ENCODE data around the gene PRSS21.

PRSS21 gene

DNA sequence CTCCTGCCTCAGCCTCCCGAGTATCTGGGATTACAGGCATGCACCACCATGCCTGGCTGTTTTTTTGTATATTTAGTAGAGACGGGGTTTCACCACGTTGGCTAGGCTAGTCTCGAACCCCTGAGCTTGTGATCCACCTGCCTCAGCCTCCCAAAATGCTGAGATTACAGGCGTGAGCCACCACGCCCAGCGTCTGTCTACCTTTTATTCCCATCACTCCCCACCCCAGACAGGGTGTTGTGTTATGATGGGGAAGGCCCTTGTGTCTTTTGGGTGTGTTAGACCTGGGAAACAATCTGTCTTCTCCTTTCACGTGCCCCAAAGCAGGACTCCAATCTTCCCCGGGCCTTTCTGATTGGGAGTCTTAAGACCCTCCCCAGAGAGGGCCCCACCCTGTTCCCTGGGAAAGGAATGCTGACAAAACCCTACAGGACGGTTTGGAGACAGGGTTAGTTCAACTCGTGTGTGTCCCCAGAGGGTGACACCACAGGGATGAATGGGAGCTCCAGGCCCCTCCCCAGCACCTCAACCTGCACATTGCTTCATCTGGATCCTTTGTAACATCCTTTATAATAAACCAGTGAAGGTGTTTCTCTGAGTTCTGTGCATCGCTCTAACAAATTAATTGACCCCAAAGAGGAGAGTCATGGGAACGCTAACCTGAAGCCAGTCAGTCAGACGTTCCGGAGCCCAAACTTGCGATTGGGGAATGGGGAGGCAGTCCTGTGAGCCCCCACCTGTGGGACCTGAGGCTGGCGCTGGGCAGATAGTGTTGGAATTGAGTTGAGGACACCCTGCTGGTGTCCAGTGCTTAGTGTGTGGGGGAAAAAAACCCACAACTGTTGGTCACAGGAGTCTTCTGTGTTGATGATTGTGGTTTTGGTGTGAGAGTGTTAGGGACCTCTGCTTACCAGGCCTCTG is 36.8 kb upstream of the PRSS21 start:
- DNase-seq (ENCODE audit: low spot score), result no peak

DNA sequence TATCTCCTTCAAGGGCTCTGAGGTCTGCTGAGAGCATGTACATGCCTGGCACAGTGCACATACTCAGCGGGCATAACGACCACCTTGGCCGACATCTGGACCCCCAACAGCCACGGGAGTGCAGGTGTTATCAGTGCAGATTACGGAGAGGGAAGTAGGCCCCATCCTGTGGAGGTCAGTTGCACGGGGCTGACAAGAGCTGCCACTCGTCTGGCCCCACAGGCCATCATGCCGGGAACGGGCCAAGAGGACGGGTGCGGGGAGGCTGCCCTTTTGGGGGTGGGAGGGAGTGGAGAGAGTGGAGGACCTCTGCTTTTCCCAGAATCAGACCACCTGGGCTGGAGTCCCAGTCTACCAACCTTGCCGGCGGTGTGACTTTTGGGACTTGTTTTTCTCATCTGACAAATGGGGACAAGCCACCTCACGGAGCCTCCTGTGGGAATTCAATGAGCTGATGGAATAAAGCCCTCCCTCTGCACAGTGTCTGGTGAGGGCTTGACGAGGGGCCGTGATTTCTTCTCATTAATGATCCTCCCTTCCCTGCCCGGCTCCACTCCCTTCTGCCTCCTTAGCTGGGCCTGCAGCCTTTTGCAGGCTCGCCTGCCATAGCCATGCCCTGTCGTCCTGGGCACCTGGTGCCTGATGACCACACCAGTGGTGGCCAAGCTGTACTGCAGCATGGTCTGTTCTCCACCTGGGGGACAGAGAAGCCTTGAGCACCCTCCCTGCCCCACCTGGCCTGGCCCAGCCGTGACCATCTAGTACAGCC is 34.3 kb upstream of the PRSS21 start:
- no peak for DNase-seq (ENCODE audit: low spot score)

DNA sequence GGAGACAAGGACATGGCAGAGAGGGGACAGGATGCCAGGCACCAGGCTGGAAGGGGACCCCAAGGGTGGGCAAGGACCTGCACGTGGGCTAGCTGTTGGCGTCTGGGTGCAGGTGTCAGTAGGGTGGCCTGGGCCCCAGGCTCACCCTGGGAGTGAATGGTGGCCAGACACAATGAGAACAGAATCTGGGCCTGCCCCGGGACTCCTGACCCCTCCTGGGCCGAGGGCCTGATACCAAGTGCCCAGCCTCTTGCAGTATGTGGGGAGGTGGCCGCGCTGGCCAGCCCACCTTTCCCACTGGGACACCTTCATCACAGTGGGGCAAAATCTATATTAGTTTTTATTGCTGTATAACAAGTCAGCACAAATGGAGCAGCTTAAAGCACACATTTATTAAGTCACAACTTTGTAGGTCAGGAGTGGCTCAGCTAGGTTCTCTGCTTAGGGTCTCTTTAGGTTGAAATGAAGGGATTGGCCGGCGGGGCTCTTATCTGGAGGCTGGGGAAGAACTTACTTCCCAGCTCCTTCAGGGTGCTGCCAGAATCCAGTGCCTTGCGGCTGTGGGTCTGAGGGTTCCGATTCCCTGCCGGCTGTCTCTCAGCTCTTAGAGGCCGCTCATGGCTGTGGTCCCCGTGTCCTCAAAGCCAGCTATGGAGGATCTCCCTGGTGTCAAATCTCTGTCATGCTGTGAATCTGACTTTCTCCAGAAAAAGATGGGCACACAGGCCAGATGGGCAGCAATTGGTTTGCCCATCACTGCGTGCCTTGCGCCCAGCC is 33.3 kb upstream of the PRSS21 start:
- DNase-seq (ENCODE audit: low spot score), result no peak

DNA sequence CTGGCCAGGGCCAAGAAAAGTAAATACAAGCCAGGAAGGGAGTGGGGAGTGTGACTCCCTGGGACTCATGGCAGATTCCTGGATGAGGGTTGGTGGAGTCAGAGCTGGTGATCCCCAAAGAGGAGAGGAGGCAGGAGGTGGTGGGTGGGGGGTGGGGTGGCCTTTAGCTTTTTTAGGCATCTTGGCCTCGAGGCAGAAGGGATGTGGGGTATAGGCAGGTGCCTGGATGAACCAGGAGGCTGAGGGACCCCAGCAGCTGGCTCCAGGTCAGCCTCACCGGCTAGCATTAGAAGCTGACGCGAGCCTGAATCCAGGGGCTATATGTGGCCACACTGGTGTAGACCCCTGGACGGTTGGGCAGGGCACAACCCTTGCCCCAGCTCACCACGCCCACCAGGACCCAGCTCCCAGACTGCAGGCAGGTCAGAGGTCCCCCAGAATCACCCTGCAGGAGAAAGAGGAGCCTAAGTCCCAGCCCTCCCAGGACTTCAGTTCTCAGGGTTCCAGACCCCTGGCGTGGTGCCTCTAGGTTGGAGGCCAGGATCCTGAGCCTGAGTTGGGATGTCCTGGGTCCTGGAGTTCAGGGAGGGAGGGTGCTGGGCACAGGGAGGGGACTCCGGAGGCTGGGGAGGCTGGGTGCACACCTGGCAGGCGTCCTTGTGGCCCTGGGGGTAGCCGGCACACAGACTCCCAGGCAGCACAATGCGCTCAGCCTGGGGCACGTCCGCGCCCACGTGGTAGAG is 32.5 kb upstream of the PRSS21 start:
- DNase-seq (ENCODE audit: low spot score), result no peak

DNA sequence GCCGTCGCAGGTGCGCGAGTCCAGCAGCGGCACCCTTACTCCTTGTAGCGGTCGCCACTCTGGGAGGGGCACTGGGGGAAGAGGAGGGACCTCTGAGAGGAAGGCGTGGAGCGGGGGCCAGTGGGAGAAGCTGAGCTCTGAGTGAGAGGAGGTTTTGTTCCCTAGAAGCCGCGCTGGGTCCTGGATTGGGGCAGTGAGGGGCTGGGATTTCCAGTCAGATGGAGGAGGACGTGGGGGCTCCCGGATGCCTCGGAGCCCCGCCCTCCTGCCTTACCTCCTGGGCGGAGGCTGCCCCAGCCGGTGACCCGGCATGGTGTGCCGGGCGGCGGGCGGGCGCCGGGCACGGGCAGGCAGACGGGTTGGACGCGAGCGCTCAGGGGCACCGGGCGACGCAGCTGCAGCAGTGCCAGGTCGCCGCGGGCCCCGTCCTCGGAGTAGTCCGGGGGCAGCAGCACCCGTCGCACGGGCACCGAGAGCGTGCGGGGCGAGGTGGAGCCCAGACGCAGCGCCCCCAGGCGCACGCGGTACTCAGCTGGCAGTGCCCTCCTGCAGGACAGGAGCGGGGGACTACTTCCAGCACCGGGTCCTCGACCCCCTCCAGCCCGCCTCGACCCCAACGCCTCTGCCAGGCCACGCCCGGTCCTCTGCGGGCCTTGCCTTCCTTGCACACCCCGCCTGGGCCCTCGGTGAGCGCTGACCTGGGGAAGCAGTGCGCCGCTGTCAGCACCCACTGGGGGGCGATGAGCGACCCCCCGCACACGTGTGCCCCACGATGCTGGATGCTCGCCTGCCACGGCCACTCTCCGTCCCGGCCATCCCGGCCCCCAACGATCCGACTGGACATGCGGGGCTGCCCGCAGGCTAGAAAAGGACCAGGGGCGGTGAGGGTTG is 31.7 kb upstream of the PRSS21 start:
- DNase-seq (ENCODE audit: low spot score), result peak; percentile 30

DNA sequence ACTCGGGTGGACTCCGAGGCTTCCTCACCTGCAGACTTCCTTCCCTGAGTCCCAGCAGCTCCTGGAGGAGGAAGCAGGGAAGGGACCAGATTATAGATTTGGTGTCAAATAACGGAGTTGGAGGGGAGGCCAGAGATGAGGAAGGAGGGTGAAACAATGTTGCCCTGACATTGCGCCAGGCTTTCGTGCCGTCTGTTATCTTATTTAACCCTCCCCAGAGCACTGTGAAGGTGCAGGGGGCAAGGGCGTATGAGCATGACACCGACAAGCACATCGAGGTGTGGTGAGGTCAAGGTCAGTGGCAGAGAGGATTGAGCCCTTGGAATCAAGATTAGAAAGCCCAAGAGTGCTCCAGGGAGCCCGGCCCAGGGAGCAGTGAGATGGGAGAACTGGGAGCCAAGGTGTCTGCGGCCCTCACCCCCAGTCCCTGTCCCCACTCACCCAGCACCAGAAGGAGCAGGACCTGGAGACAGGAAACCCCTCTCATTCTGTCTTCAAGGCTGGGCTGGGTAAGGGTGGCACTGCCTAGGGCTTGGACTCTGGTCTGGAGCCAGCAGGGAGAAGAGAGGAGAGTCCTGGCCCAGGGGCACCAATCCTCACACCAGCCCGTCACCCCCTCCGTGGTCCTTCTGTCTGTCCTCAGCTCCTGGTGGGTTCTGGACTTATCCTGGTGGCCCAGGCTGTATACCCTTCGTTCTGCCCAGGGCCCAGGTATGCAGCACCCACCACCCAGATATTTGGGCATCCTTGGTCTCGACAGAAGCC is 30.8 kb upstream of the PRSS21 start:
- no peak for DNase-seq (ENCODE audit: low spot score)

DNA sequence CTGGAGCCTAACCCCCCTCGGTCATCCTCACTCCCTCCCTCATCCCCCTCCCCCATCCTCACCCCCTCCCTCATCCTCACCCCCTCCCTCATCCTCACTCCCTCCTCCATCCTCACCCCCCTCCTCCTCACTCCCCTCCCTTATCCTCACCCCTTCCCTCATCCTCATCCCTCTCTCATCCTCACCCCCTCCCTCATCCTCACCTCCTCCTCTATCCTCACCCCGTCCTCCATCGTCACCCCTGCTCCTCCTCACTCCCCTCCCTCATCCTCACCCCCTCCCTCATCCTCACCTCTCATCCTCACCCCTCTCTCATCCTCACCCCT is 30.2 kb upstream of the PRSS21 start:
- no peak for DNase-seq (ENCODE audit: low spot score)

DNA sequence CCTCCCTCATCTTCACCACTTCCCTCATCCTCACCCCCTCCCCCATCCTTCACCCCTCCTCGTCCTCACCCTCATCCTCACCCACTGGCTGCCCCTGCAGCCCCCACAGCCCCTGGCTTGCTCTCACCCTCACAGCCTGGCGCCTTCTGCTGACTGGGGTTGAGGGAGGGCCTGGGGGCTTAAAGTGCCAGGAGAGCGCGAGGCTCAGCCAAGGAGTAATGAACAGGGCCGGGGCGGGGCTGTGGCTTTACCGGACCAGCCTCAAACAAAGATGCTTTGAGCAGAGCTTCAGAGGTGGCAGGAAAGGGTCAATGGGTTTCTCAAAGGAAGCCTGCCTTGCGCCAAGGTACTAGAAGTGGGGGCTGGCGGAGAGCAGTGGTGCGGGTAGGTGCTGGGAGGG is 29.6 kb upstream of the PRSS21 start, which contains the start of gene PRSS33:
Gene PRSS33, minus strand, starts transcription at position 155 of the 400 bp plus-strand sequence. CDS start 1,013 bp downstream, outside the sequence.
- no peak for DNase-seq (ENCODE audit: low spot score)

DNA sequence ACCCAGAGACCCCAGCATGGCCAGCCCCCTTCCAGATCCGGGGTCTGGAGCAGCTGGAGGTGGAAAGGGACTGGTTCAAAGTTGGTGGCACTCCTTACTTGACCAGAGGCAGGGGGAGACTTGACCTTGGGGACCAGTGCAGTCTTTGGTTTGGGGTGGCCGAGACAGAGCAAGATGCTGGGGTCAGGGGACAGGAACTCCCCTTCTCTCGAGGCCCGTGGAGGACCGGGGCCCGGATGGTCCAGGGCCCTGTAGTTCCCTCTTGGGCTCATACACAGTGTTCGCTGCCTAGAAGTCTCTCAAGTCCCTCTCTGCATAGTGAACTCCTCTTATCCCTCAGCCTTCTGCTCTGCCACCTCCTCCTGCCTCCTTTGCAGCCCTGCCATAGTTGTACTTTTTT is 29.1 kb upstream of the PRSS21 start:
- no peak for DNase-seq (ENCODE audit: low spot score)

DNA sequence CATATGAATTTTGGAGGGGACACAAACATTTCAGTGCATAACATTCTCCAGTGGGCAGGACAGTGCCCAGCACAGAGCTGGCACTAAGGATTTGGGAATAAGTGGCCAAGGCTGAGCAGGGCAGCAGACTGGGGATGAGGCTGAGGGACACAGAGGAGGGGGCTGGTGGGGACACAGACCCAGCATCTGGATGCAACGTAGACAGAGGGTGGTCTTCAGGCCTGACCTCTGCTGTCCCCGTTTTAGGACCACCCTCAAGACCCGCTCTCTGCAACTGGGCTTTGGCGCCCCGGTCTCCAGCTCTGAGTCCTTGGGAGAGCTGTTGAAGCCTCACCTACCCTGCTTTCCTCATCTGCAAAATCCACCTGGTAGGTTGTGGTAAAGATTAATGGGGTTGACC is 26.4 kb upstream of the PRSS21 start:
- DNase-seq (ENCODE audit: low spot score), result no peak

DNA sequence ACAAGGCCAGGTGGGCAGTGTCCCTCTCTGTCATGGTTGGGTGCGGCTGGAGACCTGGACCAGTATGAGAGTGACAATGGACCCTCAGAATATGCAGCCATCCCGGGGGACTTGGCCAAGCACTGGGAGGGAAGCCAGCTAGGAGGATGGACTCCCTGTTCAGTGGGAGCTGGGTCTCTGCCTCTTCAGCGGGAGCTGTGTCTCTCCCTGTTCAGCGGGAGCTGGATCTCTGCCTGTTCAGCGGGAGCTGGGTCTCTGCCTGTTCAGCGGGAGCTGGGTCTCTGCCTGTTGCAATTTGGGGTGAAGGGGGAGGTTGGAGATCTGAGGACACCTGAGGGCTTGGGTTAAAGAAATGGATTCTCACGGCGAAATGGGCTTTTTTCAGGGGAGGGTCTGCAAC is 25.9 kb upstream of the PRSS21 start:
- DNase-seq (ENCODE audit: low spot score), result no peak

DNA sequence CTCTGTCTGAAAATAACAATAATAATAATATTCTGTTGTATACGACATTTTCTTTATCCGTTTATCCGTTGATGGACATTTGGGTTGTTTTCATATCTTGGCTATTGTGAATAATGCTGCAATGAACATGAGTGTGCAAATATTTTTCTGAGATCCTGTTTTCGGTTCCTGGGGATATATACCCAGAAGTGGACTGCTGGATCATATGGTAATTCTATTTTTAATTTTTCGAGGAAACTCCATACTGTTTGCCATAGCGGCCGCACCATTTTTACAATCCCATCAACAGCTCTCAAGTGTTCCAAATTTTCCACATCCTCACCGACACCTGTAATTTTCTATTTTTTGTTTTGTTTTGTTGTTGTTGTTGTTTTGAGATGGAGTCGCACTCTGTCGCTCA is 24.1 kb upstream of the PRSS21 start:
- no peak for DNase-seq (ENCODE audit: low spot score)

DNA sequence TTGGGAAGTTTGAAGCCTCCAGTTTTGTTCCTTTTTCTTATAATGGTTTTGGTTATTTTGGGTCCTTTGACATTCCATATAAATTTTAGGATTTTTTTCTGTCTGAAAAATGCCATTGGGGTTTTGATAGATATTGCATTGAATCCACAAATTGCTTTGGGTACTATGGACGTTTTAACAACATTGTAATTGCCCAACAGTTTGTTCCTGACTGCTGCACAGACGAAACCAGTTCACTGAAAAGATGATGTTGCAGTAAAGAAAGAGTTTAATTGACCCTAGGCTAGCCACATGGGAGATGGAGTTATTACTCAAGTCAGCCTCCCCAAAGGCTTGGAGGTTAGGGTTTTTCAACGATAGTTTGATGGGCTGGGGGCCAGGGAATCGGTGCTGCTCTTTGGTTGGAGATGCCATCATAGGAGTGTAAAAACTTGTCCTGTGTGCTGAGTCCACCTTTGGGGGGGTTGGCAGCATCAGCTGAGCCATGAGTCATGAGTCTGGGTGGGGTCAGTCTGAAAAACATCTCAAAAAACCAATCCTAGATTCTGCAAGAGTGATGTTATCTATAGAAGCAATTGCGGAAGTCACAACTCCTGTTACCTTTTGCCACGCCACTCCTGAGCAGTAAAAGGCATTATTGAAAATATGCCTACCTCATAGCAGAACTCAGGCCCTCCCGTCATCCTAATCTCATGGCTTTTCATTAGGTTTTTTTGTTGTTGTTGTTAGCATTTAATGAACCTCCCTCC is 21.5 kb upstream of the PRSS21 start:
- DNase-seq (ENCODE audit: low spot score), result no peak

DNA sequence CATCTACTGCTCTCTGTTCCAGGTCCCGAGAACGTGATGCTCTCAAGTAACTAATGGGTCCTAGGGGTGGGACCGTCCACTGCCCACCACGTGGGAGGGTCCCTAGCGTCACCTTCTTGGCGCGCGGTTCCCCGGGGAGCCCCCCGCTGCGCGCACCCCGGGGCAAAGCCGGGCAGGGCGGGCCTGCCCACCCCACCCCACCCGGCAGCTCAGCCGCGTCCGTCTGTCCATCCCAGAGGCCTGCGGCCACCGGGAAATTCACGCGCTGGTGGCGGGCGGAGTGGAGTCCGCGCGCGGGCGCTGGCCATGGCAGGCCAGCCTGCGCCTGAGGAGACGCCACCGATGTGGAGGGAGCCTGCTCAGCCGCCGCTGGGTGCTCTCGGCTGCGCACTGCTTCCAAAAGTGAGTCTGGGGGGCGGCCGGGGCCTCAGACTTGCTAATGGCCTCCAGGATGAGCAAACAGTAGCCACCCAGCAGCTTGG is 18.3 kb upstream of the PRSS21 start:
- DNase-seq (ENCODE audit: low spot score), result no peak

DNA sequence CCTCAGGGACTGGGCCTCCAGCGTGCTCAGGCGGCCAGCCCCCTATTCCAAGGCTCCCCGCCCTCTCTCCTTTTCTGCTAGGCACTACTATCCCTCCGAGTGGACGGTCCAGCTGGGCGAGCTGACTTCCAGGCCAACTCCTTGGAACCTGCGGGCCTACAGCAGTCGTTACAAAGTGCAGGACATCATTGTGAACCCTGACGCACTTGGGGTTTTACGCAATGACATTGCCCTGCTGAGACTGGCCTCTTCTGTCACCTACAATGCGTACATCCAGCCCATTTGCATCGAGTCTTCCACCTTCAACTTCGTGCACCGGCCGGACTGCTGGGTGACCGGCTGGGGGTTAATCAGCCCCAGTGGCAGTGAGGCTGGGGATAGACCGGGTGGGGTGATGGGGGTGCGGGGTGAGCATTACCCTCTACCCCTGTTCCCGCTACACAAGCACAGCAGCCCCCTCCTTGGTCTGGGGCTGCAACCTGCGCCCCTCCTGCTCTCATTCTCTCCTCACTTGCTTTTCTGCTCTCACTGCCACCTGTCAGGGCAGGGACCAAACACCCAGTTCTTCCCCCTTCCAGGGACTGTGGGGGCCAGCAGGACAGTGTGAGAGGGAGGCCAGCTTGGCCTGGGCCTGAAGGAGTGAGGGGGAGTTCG is 17.7 kb upstream of the PRSS21 start:
- DNase-seq (ENCODE audit: low spot score), result no peak

DNA sequence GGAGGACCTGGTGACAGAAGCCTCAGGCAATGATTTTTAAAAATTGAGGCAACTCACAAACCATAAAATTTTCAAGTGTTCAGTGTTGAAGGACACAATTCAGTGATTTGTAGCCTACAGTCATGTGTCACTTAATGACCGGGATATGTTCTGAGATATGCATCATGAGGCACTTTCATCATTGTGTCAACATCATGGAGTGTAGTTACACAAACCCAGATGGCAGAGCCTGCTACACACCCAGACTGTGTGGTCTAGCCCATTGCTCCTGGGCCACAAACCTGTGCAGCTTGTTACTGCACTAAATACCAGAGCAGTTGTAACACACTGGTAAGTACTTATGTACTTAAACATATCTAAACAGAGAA is 17.2 kb upstream of the PRSS21 start:
- no peak for DNase-seq (ENCODE audit: low spot score)

DNA sequence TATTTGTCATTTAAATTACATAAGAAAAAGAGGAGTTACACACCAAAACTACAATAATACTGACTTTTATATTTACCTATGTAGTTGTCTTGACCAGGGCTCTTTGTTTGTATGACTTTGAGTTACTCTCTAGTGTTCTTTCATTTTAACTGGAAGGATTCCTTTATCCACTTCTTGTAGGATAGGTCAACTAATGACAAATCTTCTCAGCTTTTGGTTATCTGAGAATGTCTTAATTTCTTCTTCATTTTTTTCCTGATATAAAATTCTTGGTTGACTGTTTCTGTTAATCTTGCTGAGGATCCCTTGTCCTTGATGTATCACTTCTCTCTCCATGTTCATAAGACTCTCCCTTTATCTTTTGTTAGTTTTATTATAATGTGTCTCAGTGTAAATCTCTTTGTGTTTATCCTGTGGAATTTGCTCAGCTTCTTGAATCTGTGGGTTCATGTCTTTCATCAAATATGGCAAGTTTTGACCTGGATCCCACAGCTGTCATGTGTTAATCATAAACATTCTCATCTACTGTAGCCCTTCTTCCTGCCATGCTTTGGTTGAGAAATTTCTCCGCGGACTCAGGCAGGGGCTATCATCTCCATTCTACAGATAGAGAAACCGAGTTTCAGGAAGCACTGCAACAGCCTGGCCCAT is 13.4 kb upstream of the PRSS21 start:
- DNase-seq (ENCODE audit: low spot score), result no peak

DNA sequence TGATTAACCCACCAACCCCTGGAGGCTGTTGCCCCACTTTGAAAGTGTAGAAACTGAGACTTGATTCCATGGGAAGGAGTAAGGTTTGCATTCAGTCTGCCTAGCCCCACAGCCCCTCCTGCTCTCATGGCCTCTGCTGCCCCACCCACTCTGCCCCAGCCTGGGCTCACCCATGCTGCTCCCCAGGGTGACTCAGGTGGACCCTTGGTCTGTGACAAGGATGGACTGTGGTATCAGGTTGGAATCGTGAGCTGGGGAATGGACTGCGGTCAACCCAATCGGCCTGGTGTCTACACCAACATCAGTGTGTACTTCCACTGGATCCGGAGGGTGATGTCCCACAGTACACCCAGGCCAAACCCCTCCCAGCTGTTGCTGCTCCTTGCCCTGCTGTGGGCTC is 12.3 kb upstream of the PRSS21 start:
- no peak for DNase-seq (ENCODE audit: low spot score)
